GM12878 (cell line): ENCODE data around the gene ANO1.

Experiments used
- ATF7 ChIP-seq: fragments of 450-650 bp; IDR thresholded peaks from 2 replicates; pipeline ENCODE4 v1.6.1; 2016; ENCODE audit warnings: low read depth, mild to moderate bottlenecking
- ESRRA ChIP-seq: IDR thresholded peaks from 2 replicates; pipeline ENCODE4 v1.6.1; 2012; ENCODE audit warnings: mild to moderate bottlenecking, low read length, improper control_type of control experiment
- IKZF1 ChIP-seq: fragments of 450-650 bp; conservative IDR thresholded peaks from 2 replicates; pipeline ENCODE4 v1.6.1; 2017; ENCODE audit warnings: antibody characterized with exemption, mild to moderate bottlenecking
- NFYA ChIP-seq: IDR thresholded peaks from 2 replicates; pipeline ENCODE4 v1.6.1; 2011; ENCODE audit warnings: low read depth, mild to moderate bottlenecking, low read length, improper control_type of control experiment, borderline replicate concordance
- SMC3 ChIP-seq: IDR thresholded peaks from 2 replicates; pipeline ENCODE4 v1.6.1; 2011; ENCODE audit warnings: low read length, improper control_type of control experiment, borderline replicate concordance
- SP1 ChIP-seq: IDR thresholded peaks from one replicate; pipeline ENCODE4 v1.6.1; 2011; ENCODE audit warnings: low read depth, low read length
- SRF ChIP-seq, 2 experiments: IDR thresholded peaks; 2 replicates each; pipeline ENCODE4 v1.6.1; 2011; ENCODE audit warnings: low read depth in 2 of 2, low read length in 2 of 2, mild to moderate bottlenecking in 1 of 2, moderate library complexity in 1 of 2
- TAF1 ChIP-seq: IDR thresholded peaks from 2 replicates; pipeline ENCODE4 v1.6.1; 2011; ENCODE audit warnings: mild to moderate bottlenecking, low read depth, low read length, borderline replicate concordance
- TF ChIP-seq, protein P1 (sequence below): IDR thresholded peaks from 2 replicates; pipeline ENCODE4 v1.6.1; 2011; ENCODE audit warnings: borderline replicate concordance, low read depth, mild to moderate bottlenecking, moderate library complexity, mixed read lengths, low read length; ENCODE audit not compliant: insufficient read depth; ENCODE audit errors: extremely low read length
- TF ChIP-seq, protein P2 (sequence below), 3 experiments: IDR thresholded peaks in 2 of 3; conservative IDR thresholded peaks in 1 of 3; 2 replicates each; pipeline ENCODE4 v1.5.1; 2011; ENCODE audit warnings: low read depth in 3 of 3, low read length in 3 of 3, mild to moderate bottlenecking in 3 of 3, control low read depth in 2 of 3, moderate library complexity in 2 of 3, inconsistent platforms in 1 of 3, mixed read lengths in 1 of 3; ENCODE audit not compliant: control insufficient read depth in 2 of 3, insufficient read depth in 1 of 3; ENCODE audit errors: extremely low read depth in 1 of 3
- TF ChIP-seq, protein P3 (sequence below): fragments of 150-350 bp; IDR thresholded peaks from 2 replicates; pipeline ENCODE4 v1.6.1; 2014; ENCODE audit warnings: mild to moderate bottlenecking, low read depth, low read length
- TF ChIP-seq, protein P4 (sequence below): IDR thresholded peaks from 2 replicates; pipeline ENCODE4 v1.6.1; 2011; ENCODE audit warnings: low read depth, low read length, improper control_type of control experiment, borderline replicate concordance

DNA sequence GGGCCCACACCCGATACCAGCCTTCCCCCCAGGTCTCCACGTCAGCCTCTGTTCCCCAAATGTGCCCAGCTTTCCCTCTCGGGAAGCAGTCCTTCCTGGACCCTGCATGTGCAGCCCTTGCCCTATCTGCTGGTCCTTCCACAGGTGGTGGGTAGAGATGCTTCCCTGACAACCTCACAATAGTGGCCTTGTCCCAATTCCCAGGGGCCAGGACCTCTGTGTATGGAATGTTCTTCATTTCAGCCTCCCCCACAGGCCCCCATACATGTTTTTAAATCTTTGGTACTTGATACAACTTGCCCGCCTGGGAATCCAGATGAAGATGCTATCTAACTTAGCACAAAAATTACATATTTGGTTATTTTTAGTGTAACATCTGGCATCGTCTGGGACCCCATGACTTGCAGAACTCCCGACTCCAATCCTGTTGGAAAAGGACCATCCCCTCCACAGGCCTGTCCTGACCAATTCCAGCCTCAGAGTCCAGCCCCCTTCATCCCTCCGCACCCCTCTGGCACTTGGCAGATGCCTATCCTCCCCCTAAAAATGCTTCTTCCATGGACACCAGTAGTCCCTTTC, 39.5 kb downstream of the ANO1 start:
- TF ChIP-seq, protein P1, sequence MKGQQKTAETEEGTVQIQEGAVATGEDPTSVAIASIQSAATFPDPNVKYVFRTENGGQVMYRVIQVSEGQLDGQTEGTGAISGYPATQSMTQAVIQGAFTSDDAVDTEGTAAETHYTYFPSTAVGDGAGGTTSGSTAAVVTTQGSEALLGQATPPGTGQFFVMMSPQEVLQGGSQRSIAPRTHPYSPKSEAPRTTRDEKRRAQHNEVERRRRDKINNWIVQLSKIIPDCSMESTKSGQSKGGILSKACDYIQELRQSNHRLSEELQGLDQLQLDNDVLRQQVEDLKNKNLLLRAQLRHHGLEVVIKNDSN, result no peak
- no peak for TF ChIP-seq TAF1
- no peak for TF ChIP-seq ATF7
- TF ChIP-seq, protein P2, sequence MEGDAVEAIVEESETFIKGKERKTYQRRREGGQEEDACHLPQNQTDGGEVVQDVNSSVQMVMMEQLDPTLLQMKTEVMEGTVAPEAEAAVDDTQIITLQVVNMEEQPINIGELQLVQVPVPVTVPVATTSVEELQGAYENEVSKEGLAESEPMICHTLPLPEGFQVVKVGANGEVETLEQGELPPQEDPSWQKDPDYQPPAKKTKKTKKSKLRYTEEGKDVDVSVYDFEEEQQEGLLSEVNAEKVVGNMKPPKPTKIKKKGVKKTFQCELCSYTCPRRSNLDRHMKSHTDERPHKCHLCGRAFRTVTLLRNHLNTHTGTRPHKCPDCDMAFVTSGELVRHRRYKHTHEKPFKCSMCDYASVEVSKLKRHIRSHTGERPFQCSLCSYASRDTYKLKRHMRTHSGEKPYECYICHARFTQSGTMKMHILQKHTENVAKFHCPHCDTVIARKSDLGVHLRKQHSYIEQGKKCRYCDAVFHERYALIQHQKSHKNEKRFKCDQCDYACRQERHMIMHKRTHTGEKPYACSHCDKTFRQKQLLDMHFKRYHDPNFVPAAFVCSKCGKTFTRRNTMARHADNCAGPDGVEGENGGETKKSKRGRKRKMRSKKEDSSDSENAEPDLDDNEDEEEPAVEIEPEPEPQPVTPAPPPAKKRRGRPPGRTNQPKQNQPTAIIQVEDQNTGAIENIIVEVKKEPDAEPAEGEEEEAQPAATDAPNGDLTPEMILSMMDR (IDR thresholded peaks at IDR 0.05 in 2 of 3, conservative IDR thresholded peaks at IDR 0.05 in 1 of 3; ENCODE audit: control insufficient read depth in 2 of 3, extremely low read depth in 1 of 3, insufficient read depth in 1 of 3, low read depth in 3 of 3, low read length in 3 of 3), result no peak
- TF ChIP-seq SMC3, result no peak
- TF ChIP-seq, protein P3, sequence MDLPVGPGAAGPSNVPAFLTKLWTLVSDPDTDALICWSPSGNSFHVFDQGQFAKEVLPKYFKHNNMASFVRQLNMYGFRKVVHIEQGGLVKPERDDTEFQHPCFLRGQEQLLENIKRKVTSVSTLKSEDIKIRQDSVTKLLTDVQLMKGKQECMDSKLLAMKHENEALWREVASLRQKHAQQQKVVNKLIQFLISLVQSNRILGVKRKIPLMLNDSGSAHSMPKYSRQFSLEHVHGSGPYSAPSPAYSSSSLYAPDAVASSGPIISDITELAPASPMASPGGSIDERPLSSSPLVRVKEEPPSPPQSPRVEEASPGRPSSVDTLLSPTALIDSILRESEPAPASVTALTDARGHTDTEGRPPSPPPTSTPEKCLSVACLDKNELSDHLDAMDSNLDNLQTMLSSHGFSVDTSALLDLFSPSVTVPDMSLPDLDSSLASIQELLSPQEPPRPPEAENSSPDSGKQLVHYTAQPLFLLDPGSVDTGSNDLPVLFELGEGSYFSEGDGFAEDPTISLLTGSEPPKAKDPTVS, result no peak
- TF ChIP-seq, protein P4, sequence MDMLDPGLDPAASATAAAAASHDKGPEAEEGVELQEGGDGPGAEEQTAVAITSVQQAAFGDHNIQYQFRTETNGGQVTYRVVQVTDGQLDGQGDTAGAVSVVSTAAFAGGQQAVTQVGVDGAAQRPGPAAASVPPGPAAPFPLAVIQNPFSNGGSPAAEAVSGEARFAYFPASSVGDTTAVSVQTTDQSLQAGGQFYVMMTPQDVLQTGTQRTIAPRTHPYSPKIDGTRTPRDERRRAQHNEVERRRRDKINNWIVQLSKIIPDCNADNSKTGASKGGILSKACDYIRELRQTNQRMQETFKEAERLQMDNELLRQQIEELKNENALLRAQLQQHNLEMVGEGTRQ, result no peak
- TF ChIP-seq NFYA, result no peak
- TF ChIP-seq SRF (IDR thresholded peaks at IDR 0.05; ENCODE audit: low read depth in 2 of 2, low read length in 2 of 2), result no peak
- TF ChIP-seq ESRRA, result no peak
- no peak for TF ChIP-seq SP1
- no peak for TF ChIP-seq IKZF1
